Lung microvascular endothelial cell (primary cell): ENCODE measurements around the gene THAP6. TPM values are rescaled to one million over a fixed set of nuclear protein-coding genes. Genes with fewer than 3 reads are reported as not detected.

Experiments used
- DNase-seq, 2 donors: peaks; one replicate each; pipeline versions ENCODE4 v3.0.0 to v3.0.0-alpha.2; 2010; ENCODE audit warnings: low read depth in 2 of 2
- total RNA-seq: library from RNA; depleted of rRNA; stranded (reverse); fragments of >200 nt; gene quantifications from 2 replicates; pipeline ENCODE4 v1.2.1, GENCODE V29; 2014

THAP6 gene
- total RNA-seq, 1 donor from 2014 or later, result 5.6 TPM

GRCh38 chr4:75567725-75568124 is 53.5 kb downstream of the THAP6 start:
- no peak for DNase-seq

Other genes starting within 250 kb of the THAP6 start
- gene RCHY1, start 70 bp upstream of the THAP6 start, total RNA-seq, result 30.7 and 41.1 TPM in 2 replicates
- gene ODAPH, start 41.6 kb downstream of the THAP6 start, total RNA-seq, result not detected in 2 replicates
- gene CDKL2, start 116.1 kb downstream of the THAP6 start, total RNA-seq, result under 0.01 TPM in 2 replicates
- gene G3BP2, start 158.9 kb downstream of the THAP6 start, total RNA-seq, result 139 and 168 TPM in 2 replicates
- gene USO1, start 210.1 kb downstream of the THAP6 start, total RNA-seq, result 59.7 and 76.6 TPM in 2 replicates